ENCODE results near the gene MMP20.

GRCh38 chr11:102604875-102605274 lies 20.3 kb downstream of the MMP20 start:
- TF ChIP-seq CTCF (conservative IDR thresholded peaks at IDR 0.05 in 1 of 2, IDR thresholded peaks at IDR 0.05 in 1 of 2; ENCODE audit: extremely low read depth in 1 of 2, insufficient read depth in 1 of 2, low read depth in 1 of 2, low read length in 2 of 2): no peak
- TF ChIP-seq EZH2 (IDR thresholded peaks at IDR 0.05; ENCODE audit: borderline replicate concordance, low read length): no peak

Data from mammary epithelial cell (primary cell).